ENCODE measurements around the gene WDR62. TPM values are rescaled to one million over a fixed set of nuclear protein-coding genes. Genes with fewer than 3 reads are reported as not detected.
A peak's percentile ranks its signal among the peaks of the same experiment; 100 is the strongest.

Gene WDR62
- total RNA-seq, 4 donors from 2014 or later: 1.1 to 4.8 (median 3.5) TPM

GRCh38 chr19:36041831-36042230, 12.9 kb upstream of the WDR62 start:
- DNase-seq: no peak
- Histone ChIP-seq H3K9me3 (no peaks in the 10 kb centered on the region), H3K4me1 (peaks cover 0 to 28% (median 0%) of the 10 kb centered on the region in 3 donors), H3K36me3 (peaks cover 0 to 26% (median 0%) of the 10 kb centered on the region in 3 donors), H3K27ac (peak overlapping the region; percentile 33 to 65 (median 48)), H3K4me3 (no peak overlapping the region), H3K27me3 (no peaks in the 10 kb centered on the region)
- WGBS, 2 donors: 25 to 28% methylated on average over 3 of the region's 3 CpGs
- no peak for TF ChIP-seq CTCF (IDR thresholded peaks at IDR 0.05)
- no peak for TF ChIP-seq POLR2A (IDR thresholded peaks at IDR 0.05)
- intact Hi-C loops (cut with DNase I): no loop called here

- H3K9me3 ChIP-seq: no peaks in the 10 kb centered on the region
- H3K36me3 ChIP-seq: peaks cover 0 to 9% (median 0%) of the 10 kb centered on the region in 3 donors
- TF ChIP-seq CTCF (IDR thresholded peaks at IDR 0.05): no peak
- TF ChIP-seq POLR2A (IDR thresholded peaks at IDR 0.05): no peak
- 79 to 90% methylated on average over 2 of the region's 2 CpGs for WGBS, 2 donors
- peaks cover 0 to 28% (median 0%) of the 10 kb centered on the region in 3 donors for H3K4me1 ChIP-seq
- DNase-seq: no peak
- no peaks in the 10 kb centered on the region for H3K27me3 ChIP-seq
- H3K4me3 ChIP-seq: no peak overlapping the region
- intact Hi-C loops (cut with DNase I): no loop called here
- peak overlapping the region in 3 of 4 donors; percentile 33 to 65 (median 61) for H3K27ac ChIP-seq
Observed at GRCh38 chr19:36043952-36044351, 10.7 kb upstream of the WDR62 start.

GRCh38 chr19:36046443-36047050, 8.2 kb upstream of the WDR62 start:
- no peak for DNase-seq
- H3K27ac ChIP-seq: peak overlapping the region; percentile 13 to 86 (median 68)

GRCh38 chr19:36047835-36048234, 6.9 kb upstream of the WDR62 start:
- no peak for DNase-seq
- TF ChIP-seq CTCF (IDR thresholded peaks at IDR 0.05) (no peak), POLR2A (IDR thresholded peaks at IDR 0.05) (no peak)
- H3K27me3 ChIP-seq: no peaks in the 10 kb centered on the region
- peaks cover 0 to 14% (median 2%) of the 10 kb centered on the region in 3 donors for H3K4me1 ChIP-seq
- peak overlapping the region in 2 of 4 donors; percentile 21 to 61 for H3K27ac ChIP-seq
- intact Hi-C loops (cut with DNase I): no loop called here
- H3K36me3 ChIP-seq: no peaks in the 10 kb centered on the region
- H3K4me3 ChIP-seq: no peak overlapping the region
- H3K9me3 ChIP-seq: no peaks in the 10 kb centered on the region

More at GRCh38 chr19:36046443-36047050, 8.2 kb upstream of the WDR62 start:
- 74 to 77% methylated on average over 4 to 5 of the region's 5 CpGs for WGBS, 2 donors
- Histone ChIP-seq H3K9me3 (no peaks in the 10 kb centered on the region), H3K4me1 (peaks cover 0 to 22% (median 0%) of the 10 kb centered on the region in 3 donors), H3K36me3 (no peaks in the 10 kb centered on the region), H3K27me3 (no peaks in the 10 kb centered on the region), H3K4me3 (no peak overlapping the region)
- TF ChIP-seq CTCF (IDR thresholded peaks at IDR 0.05) (no peak), POLR2A (IDR thresholded peaks at IDR 0.05) (no peak)
- intact Hi-C loops (cut with DNase I): no loop called here

GRCh38 chr19:36049080-36049698, 5.5 kb upstream of the WDR62 start:
- TF ChIP-seq POLR2A (IDR thresholded peaks at IDR 0.05): no peak
- no peak for TF ChIP-seq CTCF (IDR thresholded peaks at IDR 0.05)
- H3K27me3 ChIP-seq: no peaks in the 10 kb centered on the region
- H3K9me3 ChIP-seq: no peaks in the 10 kb centered on the region
- H3K4me3 ChIP-seq: no peak overlapping the region
- peak overlapping the region; percentile 40 to 59 (median 56) for H3K27ac ChIP-seq
- no peak for DNase-seq
- no peaks in the 10 kb centered on the region for H3K36me3 ChIP-seq
- intact Hi-C loops (cut with DNase I): no loop called here
- WGBS, 2 donors: 38 to 55% methylated on average over 4 of the region's 4 CpGs
- H3K4me1 ChIP-seq: peaks cover 0 to 20% (median 8%) of the 10 kb centered on the region in 3 donors
